Panc1 (cell line): Measurements from ENCODE around the gene IFI6. TPM values are rescaled to one million over a fixed set of nuclear protein-coding genes. Genes with fewer than 3 reads are reported as not detected.

Source experiments
- ATAC-seq: fragments of 200-7000 bp; cut with Tn5 transposase; 2 replicates; pipeline ENCODE4 v1.9.1; 2020; ENCODE audit warnings: mild to moderate bottlenecking, moderate library complexity
- BruUV-seq: library from RNA; stranded (reverse); fragments of 400-500 nt; replicated peaks from 2 replicates; lab custom pipeline; 2021; lab: Mats Ljungman, UMichigan
- CTCF ChIA-PET: fragments of 300-600 bp; sonication (Branson Sonifier 250); formaldehyde crosslinking; loops from one replicate; lab custom pipeline; 2022; ENCODE audit warnings: antibody characterized with exemption; lab: Charles Lee
- POLR2A ChIA-PET: fragments of 300-600 bp; sonication (Branson Sonifier 250); formaldehyde crosslinking; loops from one replicate; lab custom pipeline; 2022; ENCODE audit warnings: antibody characterized with exemption; lab: Charles Lee
- DNase-seq: peaks from one replicate; pipeline ENCODE4 v3.0.0-alpha.2; 2010; ENCODE audit warnings: low read depth, low spot score
- H3K27ac ChIP-seq: 2 replicates; pipeline ENCODE4 v1.5.1; 2011; ENCODE audit warnings: mild to moderate bottlenecking, low read length, inconsistent platforms
- H3K27me3 ChIP-seq: fragments of 200-500 bp; sonication (Bioruptor generic); 2 replicates; pipeline ENCODE4 v1.6.0; 2014; ENCODE audit warnings: low read length, inconsistent platforms; ENCODE audit not compliant: control insufficient read depth, insufficient read depth
- H3K36me3 ChIP-seq: fragments of 200-500 bp; sonication (Bioruptor generic); 2 replicates; pipeline ENCODE4 v1.5.1; 2014; ENCODE audit warnings: inconsistent platforms, mild to moderate bottlenecking, low read length, moderate library complexity; ENCODE audit not compliant: control insufficient read depth, insufficient read depth
- H3K4me1 ChIP-seq: 2 replicates; pipeline ENCODE4 v1.5.1; 2011; ENCODE audit warnings: inconsistent platforms, mild to moderate bottlenecking, low read length, moderate library complexity; ENCODE audit not compliant: control insufficient read depth, insufficient read depth
- H3K4me3 ChIP-seq, 2 experiments: 2 replicates each; pipeline ENCODE4 v1.5.1; 2011 to 2012; ENCODE audit warnings: low read depth in 2 of 2, low read length in 2 of 2, mild to moderate bottlenecking in 2 of 2, inconsistent platforms in 1 of 2, moderate library complexity in 1 of 2
- H3K9me3 ChIP-seq: fragments of 200-500 bp; sonication (Bioruptor generic); 2 replicates; pipeline ENCODE4 v1.5.1; 2014; ENCODE audit warnings: low read depth, mild to moderate bottlenecking, inconsistent platforms, low read length, moderate library complexity; ENCODE audit not compliant: control insufficient read depth, insufficient read depth
- POLR2AphosphoS5 ChIP-seq: IDR thresholded peaks from 2 replicates; pipeline ENCODE4 v1.6.1; 2012; ENCODE audit warnings: mild to moderate bottlenecking, low read depth, low read length, moderate library complexity
- SIN3A ChIP-seq: IDR thresholded peaks from 2 replicates; pipeline ENCODE4 v1.6.1; 2012; ENCODE audit warnings: low read depth, mild to moderate bottlenecking, low read length, moderate library complexity, borderline replicate concordance; ENCODE audit not compliant: insufficient read depth
- in situ Hi-C: cut with HindIII; loops from 2 replicates; pipeline ENCODE4 v1.10.0; 2016; ENCODE audit warnings: low sequenced_read_pairs, low pct_unique_long_range_greater_than_20kb
- intact Hi-C: fragments of 100-400 bp; cut with micrococcal nuclease; formaldehyde crosslinking; loops from one replicate; pipeline ENCODE4 v1.10.0; 2022; ENCODE audit not compliant: unreplicated experiment
- total RNA-seq: library from RNA; stranded (reverse); gene quantifications from one replicate; pipeline ENCODE4 v1.2.1, GENCODE V29; 2021; ENCODE audit not compliant: unreplicated experiment
- TF ChIP-seq, protein P1 (sequence below), 2 experiments: IDR thresholded peaks; 2 replicates each; pipeline ENCODE4 v1.6.1; 2011 to 2012; ENCODE audit warnings: low read depth in 2 of 2, control low read depth in 1 of 2, low read length in 1 of 2, mild to moderate bottlenecking in 1 of 2, moderate library complexity in 1 of 2; ENCODE audit not compliant: insufficient read depth in 1 of 2
- TF ChIP-seq, protein P2 (sequence below): fragments of 450-650 bp; IDR thresholded peaks from 2 replicates; pipeline ENCODE4 v1.5.1; 2017; ENCODE audit warnings: mild to moderate bottlenecking

The IFI6 gene
- total RNA-seq, 1 experiment from 2014 or later = 39.1 TPM

DNA sequence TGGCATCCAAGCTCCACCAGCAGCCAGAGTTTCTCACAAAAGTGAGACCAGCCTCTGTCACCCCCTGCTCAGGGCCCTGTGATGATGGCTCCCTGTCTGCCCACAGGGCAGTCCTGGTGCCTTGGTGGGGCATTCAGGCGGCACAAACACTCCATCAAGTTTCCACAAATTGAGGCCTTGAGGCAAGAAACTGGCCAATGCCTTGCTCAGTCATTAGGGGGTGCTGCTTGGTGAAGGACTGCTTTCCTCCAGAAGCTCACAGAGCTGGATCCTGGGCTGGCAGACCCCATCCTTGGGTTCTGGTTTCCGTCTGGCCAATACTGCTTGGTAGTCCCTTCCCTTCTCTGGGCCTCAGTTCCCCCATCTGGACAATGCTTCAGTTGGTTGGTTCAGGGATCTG, 55.6 kb downstream of the IFI6 start:
- intact Hi-C loops = no loop called here
- TF ChIP-seq, protein P1, sequence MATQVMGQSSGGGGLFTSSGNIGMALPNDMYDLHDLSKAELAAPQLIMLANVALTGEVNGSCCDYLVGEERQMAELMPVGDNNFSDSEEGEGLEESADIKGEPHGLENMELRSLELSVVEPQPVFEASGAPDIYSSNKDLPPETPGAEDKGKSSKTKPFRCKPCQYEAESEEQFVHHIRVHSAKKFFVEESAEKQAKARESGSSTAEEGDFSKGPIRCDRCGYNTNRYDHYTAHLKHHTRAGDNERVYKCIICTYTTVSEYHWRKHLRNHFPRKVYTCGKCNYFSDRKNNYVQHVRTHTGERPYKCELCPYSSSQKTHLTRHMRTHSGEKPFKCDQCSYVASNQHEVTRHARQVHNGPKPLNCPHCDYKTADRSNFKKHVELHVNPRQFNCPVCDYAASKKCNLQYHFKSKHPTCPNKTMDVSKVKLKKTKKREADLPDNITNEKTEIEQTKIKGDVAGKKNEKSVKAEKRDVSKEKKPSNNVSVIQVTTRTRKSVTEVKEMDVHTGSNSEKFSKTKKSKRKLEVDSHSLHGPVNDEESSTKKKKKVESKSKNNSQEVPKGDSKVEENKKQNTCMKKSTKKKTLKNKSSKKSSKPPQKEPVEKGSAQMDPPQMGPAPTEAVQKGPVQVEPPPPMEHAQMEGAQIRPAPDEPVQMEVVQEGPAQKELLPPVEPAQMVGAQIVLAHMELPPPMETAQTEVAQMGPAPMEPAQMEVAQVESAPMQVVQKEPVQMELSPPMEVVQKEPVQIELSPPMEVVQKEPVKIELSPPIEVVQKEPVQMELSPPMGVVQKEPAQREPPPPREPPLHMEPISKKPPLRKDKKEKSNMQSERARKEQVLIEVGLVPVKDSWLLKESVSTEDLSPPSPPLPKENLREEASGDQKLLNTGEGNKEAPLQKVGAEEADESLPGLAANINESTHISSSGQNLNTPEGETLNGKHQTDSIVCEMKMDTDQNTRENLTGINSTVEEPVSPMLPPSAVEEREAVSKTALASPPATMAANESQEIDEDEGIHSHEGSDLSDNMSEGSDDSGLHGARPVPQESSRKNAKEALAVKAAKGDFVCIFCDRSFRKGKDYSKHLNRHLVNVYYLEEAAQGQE (IDR thresholded peaks at IDR 0.05; ENCODE audit: insufficient read depth in 1 of 2, low read depth in 2 of 2, low read length in 1 of 2) = no peak
- TF ChIP-seq SIN3A (no peak), POLR2AphosphoS5 (no peak)
- TF ChIP-seq, protein P2, sequence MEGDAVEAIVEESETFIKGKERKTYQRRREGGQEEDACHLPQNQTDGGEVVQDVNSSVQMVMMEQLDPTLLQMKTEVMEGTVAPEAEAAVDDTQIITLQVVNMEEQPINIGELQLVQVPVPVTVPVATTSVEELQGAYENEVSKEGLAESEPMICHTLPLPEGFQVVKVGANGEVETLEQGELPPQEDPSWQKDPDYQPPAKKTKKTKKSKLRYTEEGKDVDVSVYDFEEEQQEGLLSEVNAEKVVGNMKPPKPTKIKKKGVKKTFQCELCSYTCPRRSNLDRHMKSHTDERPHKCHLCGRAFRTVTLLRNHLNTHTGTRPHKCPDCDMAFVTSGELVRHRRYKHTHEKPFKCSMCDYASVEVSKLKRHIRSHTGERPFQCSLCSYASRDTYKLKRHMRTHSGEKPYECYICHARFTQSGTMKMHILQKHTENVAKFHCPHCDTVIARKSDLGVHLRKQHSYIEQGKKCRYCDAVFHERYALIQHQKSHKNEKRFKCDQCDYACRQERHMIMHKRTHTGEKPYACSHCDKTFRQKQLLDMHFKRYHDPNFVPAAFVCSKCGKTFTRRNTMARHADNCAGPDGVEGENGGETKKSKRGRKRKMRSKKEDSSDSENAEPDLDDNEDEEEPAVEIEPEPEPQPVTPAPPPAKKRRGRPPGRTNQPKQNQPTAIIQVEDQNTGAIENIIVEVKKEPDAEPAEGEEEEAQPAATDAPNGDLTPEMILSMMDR = no peak
- POLR2A ChIA-PET = interaction anchor here (0.6 kb wide), 1 partner anchor 45 kb away, joined by 4 read pairs; no protein-coding TSS in a partner anchor
- Histone ChIP-seq H3K27ac (no peak overlapping the region), H3K36me3 (no peaks in the 10 kb centered on the region), H3K9me3 (no peaks in the 10 kb centered on the region), H3K27me3 (no peaks in the 10 kb centered on the region), H3K4me1 (no peaks in the 10 kb centered on the region), H3K4me3 (no peak overlapping the region)
- ATAC-seq = no peak
- CTCF ChIA-PET = no interaction called here
- in situ Hi-C loops = no loop called here
- DNase-seq = no peak
- no TSS peak for BruUV-seq

Other genes starting within 250 kb of the IFI6 start
- 121 TPM for gene WASF2, start 182.0 kb downstream of the IFI6 start, total RNA-seq
- 47.1 TPM for gene AHDC1, start 68.0 kb downstream of the IFI6 start, total RNA-seq
- 0.18 TPM for gene FGR, start 37.0 kb downstream of the IFI6 start, total RNA-seq
- 15.4 TPM for gene FAM76A, start 53.8 kb upstream of the IFI6 start, total RNA-seq
- gene STX12, start 101.0 kb upstream of the IFI6 start, total RNA-seq = 25.3 TPM
- 59.7 TPM for gene PPP1R8, start 158.6 kb upstream of the IFI6 start, total RNA-seq
- 4.2 TPM for gene THEMIS2, start 200.4 kb upstream of the IFI6 start, total RNA-seq
- 49.4 TPM for gene RPA2, start 242.4 kb upstream of the IFI6 start, total RNA-seq